Panc1 (cell line): Measurements from ENCODE around the gene PHACTR4.
"Not testable (repeated sequence)": the region's sequence is repeated elsewhere in the genome, so short reads cannot be mapped to it uniquely, and the experiment has no call there.

Source experiments
- CTCF ChIP-seq: fragments of 450-650 bp; IDR thresholded peaks from 2 replicates; pipeline ENCODE4 v1.5.1; 2017; ENCODE audit warnings: mild to moderate bottlenecking
- POLR2AphosphoS5 ChIP-seq: IDR thresholded peaks from 2 replicates; pipeline ENCODE4 v1.6.1; 2012; ENCODE audit warnings: mild to moderate bottlenecking, low read depth, low read length, moderate library complexity
- REST ChIP-seq, 2 experiments: IDR thresholded peaks; 2 replicates each; pipeline ENCODE4 v1.6.1; 2011 to 2012; ENCODE audit warnings: low read depth in 2 of 2, control low read depth in 1 of 2, low read length in 1 of 2, mild to moderate bottlenecking in 1 of 2, moderate library complexity in 1 of 2; ENCODE audit not compliant: insufficient read depth in 1 of 2
- SIN3A ChIP-seq: IDR thresholded peaks from 2 replicates; pipeline ENCODE4 v1.6.1; 2012; ENCODE audit warnings: low read depth, mild to moderate bottlenecking, low read length, moderate library complexity, borderline replicate concordance; ENCODE audit not compliant: insufficient read depth
- TCF7L2 ChIP-seq: IDR thresholded peaks from 2 replicates; pipeline ENCODE4 v1.6.1; 2011; ENCODE audit warnings: mild to moderate bottlenecking, low read depth, low read length, inconsistent platforms

GRCh38 chr1:28514445-28514933 lies 144.9 kb downstream of the PHACTR4 start:
- TF ChIP-seq CTCF; REST (IDR thresholded peaks at IDR 0.05; ENCODE audit: insufficient read depth in 1 of 2, low read depth in 2 of 2, low read length in 1 of 2); SIN3A; POLR2AphosphoS5; TCF7L2: not testable (repeated sequence)
